GM10248 (cell line): ENCODE measurements around the gene RIPK4.

Source experiments
- CTCF ChIA-PET: fragments of 300-600 bp; sonication (Branson Sonifier 250); formaldehyde crosslinking; extraction: SDS; loops from one replicate; lab custom pipeline; 2021; ENCODE audit warnings: antibody characterized with exemption; lab: Yijun Ruan, JAX
- POLR2A ChIA-PET: fragments of 350-650 bp; sonication (Branson Sonifier 250); formaldehyde crosslinking; extraction: SDS; loops from one replicate; lab custom pipeline; 2020; ENCODE audit warnings: antibody characterized with exemption; lab: Yijun Ruan, JAX
- DNase-seq: peaks from one replicate; pipeline ENCODE4 v3.0.0; 2012; ENCODE audit errors: extremely low spot score
- CTCF ChIP-seq: IDR thresholded peaks from 2 replicates; pipeline ENCODE4 v1.5.1; 2012; ENCODE audit warnings: mild to moderate bottlenecking, low read depth; ENCODE audit errors: extremely low read depth, missing control alignments, control extremely low read depth

RIPK4 gene

GRCh38 chr21:41804381-41804780 is 37.5 kb upstream of the RIPK4 start:
- POLR2A ChIA-PET = no interaction called here

GRCh38 chr21:41803316-41803715 is 36.5 kb upstream of the RIPK4 start:
- CTCF ChIA-PET = interaction anchor here (1.1 to 3.1 kb wide), 2 partner anchors 13 to 14 kb away, joined by 4 to 14 read pairs; no protein-coding TSS in a partner anchor
- POLR2A ChIA-PET = no interaction called here
- DNase-seq = no peak
- no peak for TF ChIP-seq CTCF

More at GRCh38 chr21:41804381-41804780, 37.5 kb upstream of the RIPK4 start:
- DNase-seq = no peak
- CTCF ChIA-PET = interaction anchor here (1.1 kb wide), 1 partner anchor 12 kb away, joined by 4 read pairs; no protein-coding TSS in a partner anchor
- no peak for TF ChIP-seq CTCF

- ChIA-PET POLR2A (no interaction called here), CTCF (interaction anchor here (3.1 kb wide), 1 partner anchor 14 kb away, joined by 14 read pairs; no protein-coding TSS in a partner anchor)
- TF ChIP-seq CTCF = no peak
- no peak for DNase-seq
Observed at GRCh38 chr21:41802684-41803083, 35.8 kb upstream of the RIPK4 start.

GRCh38 chr21:41802198-41802584 is 35.3 kb upstream of the RIPK4 start:
- TF ChIP-seq CTCF = no peak
- POLR2A ChIA-PET = no interaction called here

GRCh38 chr21:41801321-41802197 is 34.7 kb upstream of the RIPK4 start:
- ChIA-PET CTCF (interaction anchor here (3.1 kb wide), 1 partner anchor 16 kb away, joined by 14 read pairs; no protein-coding TSS in a partner anchor), POLR2A (no interaction called here)
- no peak for TF ChIP-seq CTCF
- no peak for DNase-seq

More at GRCh38 chr21:41802198-41802584, 35.3 kb upstream of the RIPK4 start:
- CTCF ChIA-PET = interaction anchor here (3.1 kb wide), 1 partner anchor 15 kb away, joined by 14 read pairs; no protein-coding TSS in a partner anchor
- DNase-seq = no peak

GRCh38 chr21:41800425-41801320 is 33.8 kb upstream of the RIPK4 start:
- TF ChIP-seq CTCF = no peak
- POLR2A ChIA-PET = no interaction called here
- DNase-seq = no peak
- CTCF ChIA-PET = interaction anchor here (1.0 to 3.1 kb wide), 2 partner anchors 16 to 56 kb away, joined by 3 to 14 read pairs; no protein-coding TSS in a partner anchor
